H1 (cell line): ENCODE results near the gene SVEP1. TPM values are rescaled to one million over a fixed set of nuclear protein-coding genes. Genes with fewer than 3 reads are reported as not detected.

Experiments
- CTCF ChIA-PET: fragments of 300-600 bp; sonication (Branson Sonifier 250); formaldehyde crosslinking; loops from one replicate; lab custom pipeline; 2021; ENCODE audit not compliant: partially characterized antibody; lab: Charles Lee
- POLR2A ChIA-PET: fragments of 300-600 bp; sonication (Branson Sonifier 250); formaldehyde crosslinking; loops from one replicate; lab custom pipeline; 2021; ENCODE audit warnings: inconsistent platforms; ENCODE audit not compliant: partially characterized antibody; lab: Charles Lee
- DNase-seq, 2 experiments: peaks; one replicate each; pipeline versions ENCODE4 v3.0.0 to v3.0.0-alpha.2; 2010 to 2022; ENCODE audit warnings: low spot score in 2 of 2, low read depth in 1 of 2, mixed read lengths in 1 of 2
- FAIRE-seq: peaks from 2 replicates; lab custom pipeline; 2011; peaks lifted over from hg19 to GRCh38; lab: Jason Lieb, UNC
- H2AFZ ChIP-seq: 2 replicates; pipeline ENCODE4 v1.8.1; 2012; ENCODE audit warnings: low read length, inconsistent platforms
- H2AK5ac ChIP-seq: 2 replicates; pipeline ENCODE4 v1.6.1; 2013; ENCODE audit warnings: low read depth, low read length
- H2BK120ac ChIP-seq: replicated peaks from 2 replicates; pipeline ENCODE3; 2013; ENCODE audit warnings: low read depth, low read length, inconsistent platforms
- H2BK12ac ChIP-seq: 2 replicates; pipeline ENCODE4 v1.6.1; 2013; ENCODE audit warnings: low read depth, low read length
- H2BK15ac ChIP-seq: 2 replicates; pipeline ENCODE4 v1.6.1; 2013; ENCODE audit warnings: low read length
- H2BK20ac ChIP-seq: 2 replicates; pipeline ENCODE4 v1.6.1; 2013; ENCODE audit warnings: low read length
- H2BK5ac ChIP-seq: 2 replicates; pipeline ENCODE4 v1.6.1; 2013; ENCODE audit warnings: low read depth, low read length
- H3K14ac ChIP-seq: 2 replicates; pipeline ENCODE4 v1.6.1; 2013; ENCODE audit warnings: inconsistent platforms; ENCODE audit not compliant: insufficient read length
- H3K18ac ChIP-seq: 2 replicates; pipeline ENCODE4 v1.6.1; 2013; ENCODE audit warnings: low read length; ENCODE audit errors: extremely low read depth
- H3K23ac ChIP-seq: 2 replicates; pipeline ENCODE4 v1.6.1; 2013; ENCODE audit warnings: inconsistent platforms; ENCODE audit not compliant: insufficient read length
- H3K23me2 ChIP-seq: 2 replicates; pipeline ENCODE4 v1.6.1; 2013; ENCODE audit warnings: low read depth, low read length
- H3K27ac ChIP-seq: 2 replicates; pipeline ENCODE4 v1.6.1; 2011; ENCODE audit warnings: low read depth, low read length, inconsistent platforms
- H3K27me3 ChIP-seq, 4 experiments: replicated peaks in 1 of 4; 1 replicate in 1 of 4; 2 replicates in 3 of 4; pipeline versions ENCODE4 v1.6.1 to v1.8.1; 2011 to 2013; ENCODE audit warnings: low read length in 3 of 4, mild to moderate bottlenecking in 3 of 4, inconsistent platforms in 2 of 4, mixed read lengths in 2 of 4, moderate library complexity in 1 of 4; ENCODE audit not compliant: control insufficient read depth in 3 of 4, insufficient read depth in 3 of 4; ENCODE audit errors: extremely low read depth in 1 of 4
- H3K36me3 ChIP-seq, 4 experiments: 2 replicates each; pipeline versions ENCODE4 v1.6.1 to v1.8.1; 2011 to 2013; ENCODE audit warnings: mild to moderate bottlenecking in 4 of 4, low read length in 3 of 4, moderate library complexity in 2 of 4, control low read depth in 1 of 4, inconsistent platforms in 1 of 4; ENCODE audit not compliant: insufficient read depth in 4 of 4, control insufficient read depth in 2 of 4
- H3K4ac ChIP-seq: replicated peaks from 2 replicates; pipeline ENCODE3; 2013; ENCODE audit warnings: low read length, low read depth, mixed read lengths, inconsistent platforms; ENCODE audit not compliant: insufficient read length
- H3K4me1 ChIP-seq, 4 experiments: replicated peaks in 1 of 4; 1 replicate in 1 of 4; 2 replicates in 3 of 4; pipeline versions ENCODE4 v1.6.1 to v1.8.1; 2011 to 2013; ENCODE audit warnings: low read length in 3 of 4, inconsistent platforms in 2 of 4, mixed read lengths in 1 of 4; ENCODE audit not compliant: insufficient read depth in 4 of 4, control insufficient read depth in 3 of 4
- H3K4me2 ChIP-seq, 2 experiments: 2 replicates each; pipeline versions ENCODE4 v1.6.1 to v1.8.1; 2011 to 2013; ENCODE audit warnings: low read depth in 2 of 2, low read length in 2 of 2, control low read depth in 1 of 2, inconsistent platforms in 1 of 2, mild to moderate bottlenecking in 1 of 2; ENCODE audit not compliant: insufficient read depth in 1 of 2
- H3K4me3 ChIP-seq, 4 experiments: fragments of 200-600, 300-600 bp in 1 of 4; sonication (generic), shearing (Covaris generic), sonication (Bioruptor Twin) in 1 of 4; 2 replicates each; pipeline versions ENCODE4 v1.5.1 to v1.8.1; 2011 to 2016; ENCODE audit warnings: low read length in 4 of 4, low read depth in 3 of 4, control low read depth in 2 of 4, inconsistent platforms in 2 of 4, mild to moderate bottlenecking in 2 of 4, mixed read lengths in 1 of 4, moderate library complexity in 1 of 4; ENCODE audit not compliant: insufficient read depth in 2 of 4; ENCODE audit errors: extremely low read depth in 1 of 4
- H3K56ac ChIP-seq: replicated peaks from 2 replicates; pipeline ENCODE3; 2013; ENCODE audit warnings: low read depth, mild to moderate bottlenecking, mixed read lengths, low read length, inconsistent platforms; ENCODE audit not compliant: insufficient read length
- H3K79me1 ChIP-seq: 2 replicates; pipeline ENCODE4 v1.6.1; 2013; ENCODE audit warnings: low read depth, low read length, control low read depth
- H3K79me2 ChIP-seq, 2 experiments: 2 replicates each; pipeline versions ENCODE4 v1.6.1 to v1.8.1; 2012 to 2013; ENCODE audit warnings: low read length in 2 of 2, mild to moderate bottlenecking in 2 of 2, inconsistent platforms in 1 of 2; ENCODE audit not compliant: insufficient read depth in 2 of 2, control insufficient read depth in 1 of 2
- H3K9ac ChIP-seq, 4 experiments: replicated peaks in 1 of 4; 1 replicate in 1 of 4; 2 replicates in 3 of 4; pipeline versions ENCODE4 v1.6.1 to v1.8.1; 2011 to 2013; ENCODE audit warnings: low read depth in 3 of 4, low read length in 3 of 4, control low read depth in 2 of 4, mild to moderate bottlenecking in 2 of 4, moderate library complexity in 2 of 4, inconsistent platforms in 1 of 4; ENCODE audit errors: extremely low read depth in 1 of 4
- H3K9me3 ChIP-seq, 2 experiments: 2 replicates each; pipeline versions ENCODE4 v1.6.1 to v1.8.1; 2012 to 2013; ENCODE audit warnings: mild to moderate bottlenecking in 2 of 2, moderate library complexity in 2 of 2, control low read depth in 1 of 2, inconsistent platforms in 1 of 2, low read depth in 1 of 2, low read length in 1 of 2, mixed read lengths in 1 of 2; ENCODE audit not compliant: insufficient read depth in 2 of 2
- H4K20me1 ChIP-seq, 2 experiments: replicated peaks in 1 of 2; 2 replicates each; pipeline versions ENCODE3 to v1.8.1; 2011 to 2013; ENCODE audit warnings: inconsistent platforms in 2 of 2, low read length in 2 of 2, mild to moderate bottlenecking in 1 of 2; ENCODE audit not compliant: insufficient read depth in 2 of 2, control insufficient read depth in 1 of 2
- H4K5ac ChIP-seq: 2 replicates; pipeline ENCODE4 v1.6.1; 2013; ENCODE audit warnings: low read length, low read depth, mixed read lengths, inconsistent platforms; ENCODE audit not compliant: insufficient read length
- H4K8ac ChIP-seq: 2 replicates; pipeline ENCODE4 v1.8.0; 2013; ENCODE audit warnings: mild to moderate bottlenecking, moderate library complexity, low read length, inconsistent platforms; ENCODE audit not compliant: insufficient read depth; ENCODE audit errors: extremely low read depth
- H4K91ac ChIP-seq: replicated peaks from 2 replicates; pipeline ENCODE3; 2013; ENCODE audit warnings: low read length, mixed read lengths, inconsistent platforms; ENCODE audit not compliant: insufficient read length
- BACH1 ChIP-seq: IDR thresholded peaks from 2 replicates; pipeline ENCODE4 v1.6.1; 2012; ENCODE audit warnings: low read length, improper control_type of control experiment
- BCL11A ChIP-seq, 2 experiments: IDR thresholded peaks; one replicate each; pipeline ENCODE4 v1.6.1; 2011; ENCODE audit warnings: low read depth in 2 of 2, low read length in 2 of 2, mild to moderate bottlenecking in 2 of 2
- CEBPB ChIP-seq: IDR thresholded peaks from 2 replicates; pipeline ENCODE4 v1.6.1; 2012; ENCODE audit warnings: low read depth, low read length
- CHD1 ChIP-seq: IDR thresholded peaks from 2 replicates; pipeline ENCODE4 v1.6.1; 2012; ENCODE audit warnings: low read depth, low read length, improper control_type of control experiment
- CHD2 ChIP-seq: IDR thresholded peaks from 2 replicates; pipeline ENCODE4 v1.6.1; 2012; ENCODE audit warnings: low read length, improper control_type of control experiment
- FOSL1 ChIP-seq: IDR thresholded peaks from 2 replicates; pipeline ENCODE4 v1.6.1; 2011; ENCODE audit warnings: mild to moderate bottlenecking, low read depth, low read length, moderate library complexity; ENCODE audit not compliant: insufficient read depth
- GABPA ChIP-seq: IDR thresholded peaks from 2 replicates; pipeline ENCODE4 v1.6.1; 2011; ENCODE audit warnings: mild to moderate bottlenecking, low read length, moderate library complexity, borderline replicate concordance; ENCODE audit not compliant: insufficient read depth
- JUND ChIP-seq: IDR thresholded peaks from 2 replicates; pipeline ENCODE4 v1.6.1; 2011; ENCODE audit warnings: mild to moderate bottlenecking, improper control_type of control experiment, low read length
- NANOG ChIP-seq: IDR thresholded peaks from 2 replicates; pipeline ENCODE4 v1.6.1; 2011; ENCODE audit warnings: low read length, low read depth, mild to moderate bottlenecking, inconsistent platforms; ENCODE audit not compliant: insufficient read depth, poor library complexity, severe bottlenecking
- PHF8 ChIP-seq: fragments of 200-600 bp; sonication (generic); conservative IDR thresholded peaks from 2 replicates; pipeline ENCODE4 v1.7.1; 2012; ENCODE audit warnings: low read depth, mild to moderate bottlenecking, inconsistent platforms, low read length, moderate library complexity
- RAD21 ChIP-seq, 2 experiments: IDR thresholded peaks in 1 of 2; conservative IDR thresholded peaks in 1 of 2; 2 replicates each; pipeline ENCODE4 v1.6.1; 2011; ENCODE audit warnings: low read depth in 2 of 2, low read length in 2 of 2, improper control_type of control experiment in 1 of 2, inconsistent platforms in 1 of 2, mild to moderate bottlenecking in 1 of 2, moderate library complexity in 1 of 2
- SIN3A ChIP-seq, 2 experiments: IDR thresholded peaks in 1 of 2; conservative IDR thresholded peaks in 1 of 2; 2 replicates each; pipeline ENCODE4 v1.6.1; 2011 to 2012; ENCODE audit warnings: low read length in 2 of 2, improper control_type of control experiment in 1 of 2, low read depth in 1 of 2, mild to moderate bottlenecking in 1 of 2
- SIRT6 ChIP-seq: IDR thresholded peaks from one replicate; pipeline ENCODE4 v1.7.1; 2012; ENCODE audit warnings: low read length, inconsistent platforms
- TCF12 ChIP-seq: IDR thresholded peaks from 2 replicates; pipeline ENCODE4 v1.6.1; 2011; ENCODE audit warnings: low read depth, mild to moderate bottlenecking, low read length
- WGBS, 2 experiments: shearing (Covaris generic) in 1 of 2; methylation state at CpG; one replicate each; pipeline versions ENCODE4 v1.1.6 to v1.1.7; 2013 to 2015; ENCODE audit warnings: low lambda C conversion rate in 2 of 2, mixed read lengths in 2 of 2, inconsistent platforms in 1 of 2, low coverage in 1 of 2, missing lambda C conversion rate in 1 of 2; ENCODE audit not compliant: insufficient replicate concordance in 2 of 2, insufficient coverage in 1 of 2, insufficient read length in 1 of 2; ENCODE audit errors: extremely low coverage in 1 of 2, missing lambda C conversion rate in 1 of 2; 5-methylcytosine and 5-hydroxymethylcytosine counted together
- polyA plus RNA-seq, 7 experiments: library from polyadenylated mRNA; depleted of rRNA in 3 of 7; stranded (reverse) in 5 of 7; unstranded in 2 of 7; fragments of >200 nt in 5 of 7; fragments of 200-250 nt in 2 of 7; gene quantifications; 1 replicate in 5 of 7; 2 replicates in 1 of 7; 4 replicates in 1 of 7; pipeline versions ENCODE4 v1.2.1 to v1.2.3, GENCODE V29; 2011 to 2013; ENCODE audit warnings: missing spikeins in 2 of 7, mixed read lengths in 2 of 7
- total RNA-seq: library from RNA; stranded (reverse); fragmentation: NEBNext Ultra II Directional; extraction: Animal tissue kit (Norgen Biotek cat#: 25700); gene quantifications from 2 replicates; pipeline ENCODE4 v1.2.1, GENCODE V29; 2021

Gene SVEP1
- total and polyA plus RNA-seq, 2 of the 8 experiments (the other 6 are each of a cell fraction or from before 2014, with no cell fraction given) = 0.11 to 0.37 TPM

- Histone ChIP-seq H4K20me1 (no peaks in the 10 kb centered on the region), H3K4me3 (no peak overlapping the region), H3K18ac (no peak overlapping the region), H3K4me1 (no peaks in the 10 kb centered on the region), H2AFZ (no peak overlapping the region), H3K56ac (no peak overlapping the region)
- TF ChIP-seq NANOG (no peak), CEBPB (no peak), JUND (no peak), SIN3A (conservative IDR thresholded peaks at IDR 0.05 in 1 of 2, IDR thresholded peaks at IDR 0.05 in 1 of 2; ENCODE audit: low read depth in 1 of 2, low read length in 2 of 2) (no peak), BCL11A (IDR thresholded peaks at IDR 0.05; ENCODE audit: low read depth in 2 of 2, low read length in 2 of 2) (no peak), SIRT6 (no peak), TCF12 (no peak), GABPA (no peak), BACH1 (no peak), CHD2 (no peak), RAD21 (IDR thresholded peaks at IDR 0.05 in 1 of 2, conservative IDR thresholded peaks at IDR 0.05 in 1 of 2; ENCODE audit: low read depth in 2 of 2, low read length in 2 of 2) (no peak), FOSL1 (no peak), CHD1 (no peak), PHF8 (no peak)
- TF ChIP-seq, all 59 proteins: peak for 0
- Histone ChIP-seq H3K23ac (no peak overlapping the region), H3K14ac (no peak overlapping the region), H3K23me2 (no peaks in the 10 kb centered on the region), H2BK120ac (no peak overlapping the region), H3K4me2 (no peak overlapping the region), H3K79me2 (no peaks in the 10 kb centered on the region), H2BK20ac (no peak overlapping the region), H3K27me3 (no peaks in the 10 kb centered on the region), H3K79me1 (no peaks in the 10 kb centered on the region), H3K27ac (no peak overlapping the region), H2BK5ac (no peak overlapping the region), H2AK5ac (no peak overlapping the region), H2BK12ac (no peak overlapping the region), H3K36me3 (no peaks in the 10 kb centered on the region), H4K8ac (no peak overlapping the region), H4K91ac (no peak overlapping the region), H2BK15ac (no peak overlapping the region), H4K5ac (no peak overlapping the region), H3K9ac (no peak overlapping the region), H3K9me3 (no peaks in the 10 kb centered on the region), H3K4ac (no peak overlapping the region)
- WGBS, 2 experiments = 91% methylated on average over 5 of the region's 5 CpGs; no CpG with 5 or more reads in 1 of the 2 experiments
- ChIA-PET POLR2A (no interaction called here), CTCF (no interaction called here)
- no peak for FAIRE-seq
- DNase-seq = no peak
These were observed 110.6 kb downstream of the SVEP1 start for GRCh38 chr9:110468950-110469349.
